PC-9 (cell line): ENCODE results near the gene GRIP2.

ENCODE experiments used
- EZH2 ChIP-seq: fragments of 200-600 bp; sonication (generic); IDR thresholded peaks from 2 replicates; pipeline ENCODE4 v1.8.0; 2017; ENCODE audit warnings: antibody characterized with exemption, low read depth
- TF ChIP-seq, protein P1 (sequence below): fragments of 200-600 bp; sonication (generic); conservative IDR thresholded peaks from 2 replicates; pipeline ENCODE4 v1.6.1; 2017; ENCODE audit warnings: mixed run types, antibody characterized with exemption, mild to moderate bottlenecking, moderate library complexity

DNA sequence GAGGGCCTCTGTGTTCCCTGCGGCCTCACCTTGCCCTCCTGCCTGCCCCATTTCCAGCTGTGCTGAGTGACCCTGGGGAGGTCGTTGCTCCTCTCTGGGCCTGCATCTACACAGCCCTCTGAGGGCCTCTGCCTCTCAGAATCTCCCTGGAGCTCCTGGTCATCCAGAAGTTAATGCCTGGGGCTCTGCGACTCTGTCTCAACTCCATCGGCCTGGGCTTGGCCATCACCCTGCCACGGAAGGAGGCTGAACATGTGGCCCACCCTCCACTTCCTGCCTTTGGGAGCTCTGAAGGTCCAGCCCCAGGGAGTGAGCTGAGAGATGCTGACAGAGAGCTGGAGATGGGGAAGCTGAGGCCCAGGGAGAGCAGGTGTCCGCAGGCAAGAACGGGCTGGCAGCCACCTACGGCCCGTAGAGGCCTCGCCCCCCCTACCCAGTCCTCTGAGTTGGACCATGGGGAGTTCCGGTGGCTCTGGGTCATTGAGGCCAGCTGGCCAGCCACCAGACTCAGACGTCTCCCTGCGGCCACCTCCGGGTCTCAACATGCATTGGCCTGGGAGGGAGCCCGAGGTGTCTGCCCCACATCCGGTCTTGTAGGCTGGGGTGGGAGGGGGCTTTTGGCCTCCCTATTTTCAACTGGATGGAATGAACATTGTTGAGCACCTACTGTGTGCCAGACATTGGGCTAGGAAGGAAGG, 34.2 kb downstream of the GRIP2 start:
- TF ChIP-seq, protein P1, sequence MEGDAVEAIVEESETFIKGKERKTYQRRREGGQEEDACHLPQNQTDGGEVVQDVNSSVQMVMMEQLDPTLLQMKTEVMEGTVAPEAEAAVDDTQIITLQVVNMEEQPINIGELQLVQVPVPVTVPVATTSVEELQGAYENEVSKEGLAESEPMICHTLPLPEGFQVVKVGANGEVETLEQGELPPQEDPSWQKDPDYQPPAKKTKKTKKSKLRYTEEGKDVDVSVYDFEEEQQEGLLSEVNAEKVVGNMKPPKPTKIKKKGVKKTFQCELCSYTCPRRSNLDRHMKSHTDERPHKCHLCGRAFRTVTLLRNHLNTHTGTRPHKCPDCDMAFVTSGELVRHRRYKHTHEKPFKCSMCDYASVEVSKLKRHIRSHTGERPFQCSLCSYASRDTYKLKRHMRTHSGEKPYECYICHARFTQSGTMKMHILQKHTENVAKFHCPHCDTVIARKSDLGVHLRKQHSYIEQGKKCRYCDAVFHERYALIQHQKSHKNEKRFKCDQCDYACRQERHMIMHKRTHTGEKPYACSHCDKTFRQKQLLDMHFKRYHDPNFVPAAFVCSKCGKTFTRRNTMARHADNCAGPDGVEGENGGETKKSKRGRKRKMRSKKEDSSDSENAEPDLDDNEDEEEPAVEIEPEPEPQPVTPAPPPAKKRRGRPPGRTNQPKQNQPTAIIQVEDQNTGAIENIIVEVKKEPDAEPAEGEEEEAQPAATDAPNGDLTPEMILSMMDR = no peak
- no peak for TF ChIP-seq EZH2
